OCI-LY7 (cell line): ENCODE results near the gene PVALEF.

Experiments
- EZH2phosphoT487 ChIP-seq: fragments of 200-600 bp; sonication (generic); IDR thresholded peaks from 2 replicates; pipeline ENCODE4 v1.6.1; 2018; ENCODE audit warnings: low read depth, borderline replicate concordance, mild to moderate bottlenecking, mixed run types, antibody characterized with exemption, low read length, moderate library complexity, mixed read lengths
- TF ChIP-seq, protein P1 (sequence below): fragments of 200-600 bp; sonication (generic); conservative IDR thresholded peaks from 2 replicates; pipeline ENCODE4 v1.5.1; 2014; ENCODE audit warnings: mild to moderate bottlenecking, antibody characterized with exemption, low read length, moderate library complexity, mixed read lengths

DNA sequence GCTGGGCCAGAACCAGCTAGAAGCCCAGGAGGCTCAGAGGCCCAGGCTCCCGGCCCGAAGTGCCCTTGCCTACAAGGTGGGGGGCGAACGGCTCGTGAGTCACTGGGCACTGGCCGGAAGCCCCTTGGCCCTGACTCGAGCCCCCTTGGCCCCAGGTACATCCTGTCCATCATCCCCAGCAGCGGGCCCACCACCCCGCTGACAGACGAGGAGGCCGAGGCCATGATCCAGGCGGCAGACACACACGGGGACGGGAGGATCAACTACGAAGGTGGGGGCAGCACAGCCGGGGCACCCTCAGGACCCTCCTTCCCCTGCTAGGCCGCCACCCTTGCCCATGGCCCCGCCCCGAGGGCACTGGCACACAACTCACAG lies 16.5 kb downstream of the PVALEF start:
- TF ChIP-seq, protein P1, sequence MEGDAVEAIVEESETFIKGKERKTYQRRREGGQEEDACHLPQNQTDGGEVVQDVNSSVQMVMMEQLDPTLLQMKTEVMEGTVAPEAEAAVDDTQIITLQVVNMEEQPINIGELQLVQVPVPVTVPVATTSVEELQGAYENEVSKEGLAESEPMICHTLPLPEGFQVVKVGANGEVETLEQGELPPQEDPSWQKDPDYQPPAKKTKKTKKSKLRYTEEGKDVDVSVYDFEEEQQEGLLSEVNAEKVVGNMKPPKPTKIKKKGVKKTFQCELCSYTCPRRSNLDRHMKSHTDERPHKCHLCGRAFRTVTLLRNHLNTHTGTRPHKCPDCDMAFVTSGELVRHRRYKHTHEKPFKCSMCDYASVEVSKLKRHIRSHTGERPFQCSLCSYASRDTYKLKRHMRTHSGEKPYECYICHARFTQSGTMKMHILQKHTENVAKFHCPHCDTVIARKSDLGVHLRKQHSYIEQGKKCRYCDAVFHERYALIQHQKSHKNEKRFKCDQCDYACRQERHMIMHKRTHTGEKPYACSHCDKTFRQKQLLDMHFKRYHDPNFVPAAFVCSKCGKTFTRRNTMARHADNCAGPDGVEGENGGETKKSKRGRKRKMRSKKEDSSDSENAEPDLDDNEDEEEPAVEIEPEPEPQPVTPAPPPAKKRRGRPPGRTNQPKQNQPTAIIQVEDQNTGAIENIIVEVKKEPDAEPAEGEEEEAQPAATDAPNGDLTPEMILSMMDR: no peak
- no peak for TF ChIP-seq EZH2phosphoT487
